Naive thymus-derived CD4-positive, alpha-beta T cell (primary cell): ENCODE data around the gene GBE1. TPM values are rescaled to one million over a fixed set of nuclear protein-coding genes. Genes with fewer than 3 reads are reported as not detected.
A peak's percentile ranks its signal among the peaks of the same experiment; 100 is the strongest.
"Not testable (repeated sequence)": the region's sequence is repeated elsewhere in the genome, so short reads cannot be mapped to it uniquely, and the experiment has no call there.

Experiments
- ATAC-seq: fragments of 150-1000 bp; cut with Tn5 transposase; 2 replicates; pipeline ENCODE4 v1.10.0; 2021; ENCODE audit warnings: mild to moderate bottlenecking, moderate library complexity
- CTCF ChIA-PET: fragments of 350-600 bp; sonication (Branson Sonifier 250); formaldehyde crosslinking; loops from one replicate; lab custom pipeline; 2021; ENCODE audit warnings: antibody characterized with exemption; lab: Charles Lee
- POLR2A ChIA-PET: fragments of 350-600 bp; sonication (Branson Sonifier 250); formaldehyde crosslinking; loops from one replicate; lab custom pipeline; 2021; ENCODE audit warnings: antibody characterized with exemption, inconsistent platforms; lab: Charles Lee
- DNase-seq, 9 donors: peaks; one replicate each; pipeline versions ENCODE4 v3.0.0 to v3.0.0-alpha.2; 2020 to 2022; ENCODE audit warnings: mixed read lengths in 1 of 9
- H3K27ac ChIP-seq: one replicate; pipeline ENCODE4 v1.7.0; 2013; ENCODE audit warnings: mild to moderate bottlenecking, low read depth, low read length, moderate library complexity
- H3K27me3 ChIP-seq, 2 donors: one replicate each; pipeline ENCODE4 v1.7.0; 2013; ENCODE audit warnings: low read length in 2 of 2, mild to moderate bottlenecking in 2 of 2, moderate library complexity in 2 of 2; ENCODE audit not compliant: control insufficient read depth in 2 of 2, insufficient read depth in 2 of 2
- H3K36me3 ChIP-seq, 3 experiments: 1 replicate in 2 of 3; 2 replicates in 1 of 3; pipeline ENCODE4 v1.7.0; 2013; ENCODE audit warnings: low read length in 3 of 3, mild to moderate bottlenecking in 3 of 3, moderate library complexity in 1 of 3; ENCODE audit not compliant: insufficient read depth in 3 of 3, control insufficient read depth in 2 of 3
- H3K4me1 ChIP-seq, 2 donors: one replicate each; pipeline ENCODE4 v1.7.0; 2013; ENCODE audit warnings: low read length in 2 of 2, mild to moderate bottlenecking in 2 of 2, moderate library complexity in 1 of 2; ENCODE audit not compliant: control insufficient read depth in 2 of 2, insufficient read depth in 2 of 2
- H3K4me3 ChIP-seq: 2 replicates; pipeline ENCODE4 v1.7.0; 2013; ENCODE audit warnings: mild to moderate bottlenecking, low read length
- H3K9me3 ChIP-seq, 3 experiments: 1 replicate in 2 of 3; 2 replicates in 1 of 3; pipeline ENCODE4 v1.7.0; 2013; ENCODE audit warnings: low read length in 3 of 3; ENCODE audit not compliant: control insufficient read depth in 2 of 3
- H3K27ac Mint-ChIP-seq, 9 donors: one replicate each; pipeline ENCODE4 v1.8.0; 2020 to 2022; ENCODE audit warnings: mixed read lengths in 9 of 9, mild to moderate bottlenecking in 8 of 9, moderate library complexity in 5 of 9, inconsistent platforms in 2 of 9
- H3K27me3 Mint-ChIP-seq, 5 donors: one replicate each; pipeline ENCODE4 v1.8.0; 2021 to 2022; ENCODE audit warnings: mixed read lengths in 5 of 5, mild to moderate bottlenecking in 1 of 5
- H3K36me3 Mint-ChIP-seq, 5 donors: one replicate each; pipeline ENCODE4 v1.8.0; 2020 to 2022; ENCODE audit warnings: mixed read lengths in 5 of 5, mild to moderate bottlenecking in 3 of 5, inconsistent platforms in 1 of 5
- H3K4me1 Mint-ChIP-seq, 7 donors: one replicate each; pipeline ENCODE4 v1.8.0; 2020 to 2022; ENCODE audit warnings: mixed read lengths in 7 of 7, mild to moderate bottlenecking in 3 of 7, inconsistent platforms in 1 of 7
- H3K4me3 Mint-ChIP-seq, 10 donors: one replicate each; pipeline ENCODE4 v1.8.0; 2020 to 2022; ENCODE audit warnings: mild to moderate bottlenecking in 10 of 10, mixed read lengths in 10 of 10, moderate library complexity in 6 of 10, inconsistent platforms in 2 of 10
- H3K9me3 Mint-ChIP-seq, 11 donors: one replicate each; pipeline ENCODE4 v1.8.0; 2020 to 2022; ENCODE audit warnings: mixed read lengths in 11 of 11, mild to moderate bottlenecking in 4 of 11, inconsistent platforms in 1 of 11, moderate library complexity in 1 of 11
- intact Hi-C, 2 donors: fragments of 100-400 bp; cut with micrococcal nuclease; formaldehyde crosslinking; loops; one replicate each; pipeline ENCODE4 v1.15.1; 2023
- polyA plus RNA-seq, 2 donors: library from polyadenylated mRNA; unstranded; fragments of 300-500 nt; fragmentation: Illumina TruSeq; gene quantifications; one replicate each; pipeline ENCODE4 v1.2.3, GENCODE V29; 2021
- total RNA-seq, 6 experiments: library from RNA in 5 of 6; stranded (reverse) in 5 of 6; gene quantifications; 1 replicate in 5 of 6; 2 replicates in 1 of 6; pipeline ENCODE4 v1.2.3 and lab custom pipeline; 2021 to 2026

Gene GBE1
- total and polyA plus RNA-seq, 7 experiments from 2014 or later: 6.5 to 33.2 (median 8.3) TPM

GRCh38 chr3:81760215-81760614 lies 1.2 kb downstream of the GBE1 start:
- H3K27me3 ChIP-seq: no peaks in the 10 kb centered on the region
- CTCF ChIA-PET: interaction anchor here (0.8 kb wide), 1 partner anchor 1177 kb away, joined by 3 read pairs; no protein-coding TSS in a partner anchor
- Mint-ChIP-seq H3K27me3 (no peaks in the 10 kb centered on the region), H3K9me3 (peaks cover 0 to 9% (median 0%) of the 10 kb centered on the region in 11 donors), H3K4me1 (peaks cover 11 to 45% (median 33%) of the 10 kb centered on the region in 7 donors), H3K27ac (peak overlapping the region; percentile 95 to 99 (median 99)), H3K36me3 (peaks cover 0 to 44% (median 29%) of the 10 kb centered on the region in 5 donors), H3K4me3 (peak overlapping the region; percentile 82 to 99 (median 96))
- H3K9me3 ChIP-seq: no peaks in the 10 kb centered on the region
- H3K36me3 ChIP-seq: peaks cover 0 to 6% (median 0%) of the 10 kb centered on the region in 3 experiments
- intact Hi-C loops: loop anchor here in 1 of 2 donors (10.0 kb wide), 2 partner anchors 95 to 175 kb away; no protein-coding TSS in a partner anchor
- peak overlapping the region; percentile 63 for H3K4me3 ChIP-seq
- peaks cover 16 to 18% of the 10 kb centered on the region in 2 donors for H3K4me1 ChIP-seq
- POLR2A ChIA-PET: no interaction called here
- no peak for ATAC-seq
- peak overlapping the region; percentile 93 for H3K27ac ChIP-seq
- peak in 1 of 9 donors; percentile 5 for DNase-seq

- Mint-ChIP-seq H3K9me3 (peaks cover 0 to 18% (median 5%) of the 10 kb centered on the region in 11 donors), H3K27ac (peak overlapping the region in 1 of 9 donors; percentile 96), H3K36me3 (peaks cover 6 to 53% (median 38%) of the 10 kb centered on the region in 5 donors), H3K4me1 (peaks cover 11 to 54% (median 33%) of the 10 kb centered on the region in 7 donors), H3K4me3 (peak overlapping the region in 1 of 10 donors; percentile 5)
- POLR2A ChIA-PET, H3K4me3 ChIP-seq, intact Hi-C loops, H3K36me3 ChIP-seq, H3K27me3 Mint-ChIP-seq, H3K27me3 ChIP-seq, H3K27ac ChIP-seq, H3K9me3 ChIP-seq, DNase-seq, CTCF ChIA-PET, ATAC-seq: not testable (repeated sequence)
- peaks cover 16 to 18% of the 10 kb centered on the region in 2 donors for H3K4me1 ChIP-seq
Observed at GRCh38 chr3:81758771-81759170, 2.7 kb downstream of the GBE1 start.

GRCh38 chr3:81758275-81758674 lies 3.2 kb downstream of the GBE1 start:
- Histone ChIP-seq H3K4me1 (peaks cover 16 to 18% of the 10 kb centered on the region in 2 donors), H3K27me3 (no peaks in the 10 kb centered on the region), H3K4me3 (no peak overlapping the region), H3K36me3 (peaks cover 0 to 6% (median 0%) of the 10 kb centered on the region in 3 experiments), H3K27ac (no peak overlapping the region), H3K9me3 (no peaks in the 10 kb centered on the region)
- peaks cover 6 to 53% (median 38%) of the 10 kb centered on the region in 5 donors for H3K36me3 Mint-ChIP-seq
- CTCF ChIA-PET: no interaction called here
- ATAC-seq (no peak), DNase-seq (no peak)
- POLR2A ChIA-PET: no interaction called here
- intact Hi-C loops: no loop called here
- H3K4me1 Mint-ChIP-seq: peaks cover 11 to 59% (median 33%) of the 10 kb centered on the region in 7 donors
- H3K4me3 Mint-ChIP-seq: no peak overlapping the region
- H3K27ac Mint-ChIP-seq: peak overlapping the region in 1 of 9 donors; percentile 29
- peaks cover 0 to 18% (median 5%) of the 10 kb centered on the region in 11 donors for H3K9me3 Mint-ChIP-seq
- no peaks in the 10 kb centered on the region for H3K27me3 Mint-ChIP-seq

- no peak overlapping the region for H3K27ac Mint-ChIP-seq
Observed at GRCh38 chr3:81753416-81754027, 7.9 kb downstream of the GBE1 start.

GRCh38 chr3:81752604-81753003 lies 8.8 kb downstream of the GBE1 start:
- Histone ChIP-seq H3K4me1 (no peaks in the 10 kb centered on the region), H3K27me3 (no peaks in the 10 kb centered on the region), H3K9me3 (no peaks in the 10 kb centered on the region), H3K27ac (no peak overlapping the region), H3K36me3 (no peaks in the 10 kb centered on the region), H3K4me3 (no peak overlapping the region)
- Mint-ChIP-seq H3K4me1 (peaks cover 0 to 32% (median 3%) of the 10 kb centered on the region in 7 donors), H3K27ac (peak overlapping the region in 1 of 9 donors; percentile 14), H3K36me3 (peaks cover 6 to 36% (median 33%) of the 10 kb centered on the region in 5 donors), H3K4me3 (no peak overlapping the region), H3K9me3 (peaks cover 0 to 12% (median 3%) of the 10 kb centered on the region in 11 donors), H3K27me3 (no peaks in the 10 kb centered on the region)
- ATAC-seq (no peak), DNase-seq (no peak)
- POLR2A ChIA-PET: no interaction called here
- CTCF ChIA-PET: no interaction called here
- intact Hi-C loops: no loop called here

More at GRCh38 chr3:81753416-81754027, 7.9 kb downstream of the GBE1 start:
- DNase-seq (no peak), ATAC-seq (no peak)
- ChIA-PET CTCF (no interaction called here), POLR2A (no interaction called here)
- Histone ChIP-seq H3K4me3 (no peak overlapping the region), H3K9me3 (no peaks in the 10 kb centered on the region), H3K4me1 (no peaks in the 10 kb centered on the region), H3K27me3 (no peaks in the 10 kb centered on the region), H3K36me3 (no peaks in the 10 kb centered on the region), H3K27ac (no peak overlapping the region)
- no peak overlapping the region for H3K4me3 Mint-ChIP-seq
- peaks cover 0 to 14% (median 5%) of the 10 kb centered on the region in 11 donors for H3K9me3 Mint-ChIP-seq
- H3K4me1 Mint-ChIP-seq: peaks cover 0 to 36% (median 5%) of the 10 kb centered on the region in 7 donors
- intact Hi-C loops: no loop called here
- H3K36me3 Mint-ChIP-seq: peaks cover 6 to 42% (median 39%) of the 10 kb centered on the region in 5 donors
- no peaks in the 10 kb centered on the region for H3K27me3 Mint-ChIP-seq

- Mint-ChIP-seq H3K27me3 (no peaks in the 10 kb centered on the region), H3K4me3 (no peak overlapping the region), H3K36me3 (peaks cover 0 to 17% (median 12%) of the 10 kb centered on the region in 5 donors), H3K4me1 (peaks cover 0 to 18% (median 0%) of the 10 kb centered on the region in 7 donors), H3K9me3 (peaks cover 0 to 2% (median 0%) of the 10 kb centered on the region in 11 donors), H3K27ac (no peak overlapping the region)
- CTCF ChIA-PET: no interaction called here
- intact Hi-C loops: no loop called here
- Histone ChIP-seq H3K36me3 (no peaks in the 10 kb centered on the region), H3K27me3 (no peaks in the 10 kb centered on the region), H3K27ac (no peak overlapping the region), H3K9me3 (no peaks in the 10 kb centered on the region), H3K4me1 (no peaks in the 10 kb centered on the region), H3K4me3 (no peak overlapping the region)
- DNase-seq (no peak), ATAC-seq (no peak)
- POLR2A ChIA-PET: no interaction called here
Observed at GRCh38 chr3:81749265-81749664, 12.2 kb downstream of the GBE1 start.
